DMS 273 treated with DMSO at 0.1 percent for 48 hours (cell line): ENCODE results near the gene TNFAIP8.

Experiments used
- DNase-seq: peaks from one replicate; lab custom pipeline; 2025; lab: John Stamatoyannopoulos, UW

TNFAIP8 gene

GRCh38 chr5:119347991-119348390 is 7.8 kb upstream of the TNFAIP8 start:
- DNase-seq: no peak

GRCh38 chr5:119353213-119353612 is 2.6 kb upstream of the TNFAIP8 start:
- no peak for DNase-seq

- DNase-seq: no peak
Observed at GRCh38 chr5:119353686-119354366, 2.0 kb upstream of the TNFAIP8 start.

- no peak for DNase-seq
Observed at GRCh38 chr5:119354537-119355243, 1.1 kb upstream of the TNFAIP8 start.

GRCh38 chr5:119355244-119355638 is 578 bp upstream of the TNFAIP8 start:
- no peak for DNase-seq

- no peak for DNase-seq
Observed at GRCh38 chr5:119356612-119357188, 881 bp downstream of the TNFAIP8 start.

- DNase-seq: no peak
Observed at GRCh38 chr5:119357270-119357669, 1.5 kb downstream of the TNFAIP8 start.

GRCh38 chr5:119357808-119358529 is 2.1 kb downstream of the TNFAIP8 start:
- no peak for DNase-seq

- DNase-seq: no peak
Observed at GRCh38 chr5:119358530-119358900, 2.7 kb downstream of the TNFAIP8 start.

GRCh38 chr5:119358901-119359603 is 3.2 kb downstream of the TNFAIP8 start:
- no peak for DNase-seq

- DNase-seq: no peak
Observed at GRCh38 chr5:119359737-119360413, 4.1 kb downstream of the TNFAIP8 start.

GRCh38 chr5:119360905-119361593 is 5.2 kb downstream of the TNFAIP8 start:
- no peak for DNase-seq

GRCh38 chr5:119361594-119362125 is 5.8 kb downstream of the TNFAIP8 start:
- no peak for DNase-seq

GRCh38 chr5:119362714-119363113 is 6.9 kb downstream of the TNFAIP8 start:
- DNase-seq: no peak

- no peak for DNase-seq
Observed at GRCh38 chr5:119363271-119363670, 7.5 kb downstream of the TNFAIP8 start.

- DNase-seq: no peak
Observed at GRCh38 chr5:119363936-119364335, 8.1 kb downstream of the TNFAIP8 start.

GRCh38 chr5:119365847-119366539 is 10.2 kb downstream of the TNFAIP8 start:
- no peak for DNase-seq

- DNase-seq: no peak
Observed at GRCh38 chr5:119366540-119366881, 10.7 kb downstream of the TNFAIP8 start.

- no peak for DNase-seq
Observed at GRCh38 chr5:119367502-119368237, 11.9 kb downstream of the TNFAIP8 start.
